GM18498 (cell line): ENCODE data around the gene TFF2.

Experiments
- ATAC-seq: cut with Tn5 transposase; IDR thresholded peaks from one replicate; pipeline ENCODE4 v1.9.1; 2021; ENCODE audit warnings: mild to moderate bottlenecking, moderate library complexity; ENCODE audit not compliant: unreplicated experiment

The TFF2 gene

DNA sequence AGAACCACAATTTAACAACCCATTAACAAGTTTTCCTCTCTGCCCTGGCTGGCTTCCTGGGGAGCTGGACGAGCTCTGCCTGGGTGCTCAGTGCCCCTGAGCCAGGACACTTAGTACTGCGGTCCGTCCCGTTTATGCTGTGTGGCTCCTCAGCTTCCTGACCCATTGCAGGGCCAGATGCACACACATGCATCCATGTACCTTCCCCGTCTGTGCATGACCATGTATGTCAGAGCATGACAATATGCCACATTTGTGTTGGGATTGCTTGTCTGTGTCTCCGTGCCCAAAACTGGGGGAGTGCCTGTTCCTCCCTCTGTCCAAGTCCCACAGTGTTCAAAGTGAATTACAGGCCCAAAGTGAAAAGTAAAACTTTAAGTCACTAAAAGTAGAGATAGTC is 25.9 kb downstream of the TFF2 start:
- no peak for ATAC-seq

DNA sequence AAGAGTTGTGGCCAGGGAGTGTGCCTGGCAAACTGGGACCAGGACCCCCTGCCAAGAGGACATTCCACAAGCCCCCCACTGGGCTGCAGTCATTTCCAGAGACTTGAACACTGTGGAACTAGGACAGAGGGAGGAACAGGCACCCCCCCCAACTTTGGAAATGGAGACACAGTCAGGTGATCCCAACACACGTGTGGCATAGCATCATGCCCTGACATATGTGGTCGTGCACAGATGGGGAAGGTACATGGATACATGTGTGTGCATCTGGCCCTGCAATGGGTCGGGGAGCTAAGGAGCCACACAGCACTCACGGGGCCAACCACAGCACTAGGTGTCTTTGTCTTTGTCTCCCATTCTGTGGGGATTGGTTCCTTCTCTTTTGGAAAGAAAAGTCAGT is 28.9 kb downstream of the TFF2 start:
- ATAC-seq = no peak

DNA sequence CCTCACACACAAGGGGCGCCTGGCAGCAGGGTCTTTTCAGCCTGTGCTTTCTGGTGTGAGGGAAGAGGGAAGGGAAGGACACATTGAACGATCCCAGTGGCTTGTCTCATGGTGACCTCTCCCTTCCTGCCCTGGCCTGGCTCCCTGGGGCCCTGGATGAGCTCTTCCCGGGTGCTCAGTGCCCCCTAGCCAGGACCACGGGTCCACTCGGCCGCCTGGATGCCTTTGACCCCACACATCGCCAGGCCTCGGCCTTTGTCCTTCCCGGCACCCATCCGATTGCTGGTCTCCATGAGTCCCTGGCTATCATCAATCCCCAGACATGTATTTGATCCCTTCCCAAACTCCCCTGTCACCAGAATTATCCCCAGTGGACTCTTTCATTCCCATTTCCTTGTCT is 29.6 kb downstream of the TFF2 start:
- ATAC-seq = no peak

DNA sequence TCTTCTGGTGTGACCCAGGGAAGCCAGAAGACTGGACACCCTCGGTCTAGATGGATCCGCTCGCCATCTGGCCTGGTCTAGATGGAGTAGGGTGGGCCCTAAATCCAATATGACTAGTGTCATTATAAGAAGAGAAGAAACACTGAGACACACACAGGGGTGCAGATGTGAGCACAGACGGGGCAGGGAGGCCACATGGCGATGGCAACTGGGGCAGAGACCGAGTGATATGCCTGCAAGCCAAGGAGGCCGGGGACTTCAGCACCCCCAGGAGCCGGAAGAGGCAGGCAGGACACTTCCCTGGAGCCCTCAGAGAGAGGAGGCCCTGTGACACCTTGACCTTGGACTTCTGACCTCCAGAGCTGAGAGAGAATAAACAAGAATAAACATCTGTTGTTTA is 30.0 kb downstream of the TFF2 start:
- ATAC-seq = no peak

DNA sequence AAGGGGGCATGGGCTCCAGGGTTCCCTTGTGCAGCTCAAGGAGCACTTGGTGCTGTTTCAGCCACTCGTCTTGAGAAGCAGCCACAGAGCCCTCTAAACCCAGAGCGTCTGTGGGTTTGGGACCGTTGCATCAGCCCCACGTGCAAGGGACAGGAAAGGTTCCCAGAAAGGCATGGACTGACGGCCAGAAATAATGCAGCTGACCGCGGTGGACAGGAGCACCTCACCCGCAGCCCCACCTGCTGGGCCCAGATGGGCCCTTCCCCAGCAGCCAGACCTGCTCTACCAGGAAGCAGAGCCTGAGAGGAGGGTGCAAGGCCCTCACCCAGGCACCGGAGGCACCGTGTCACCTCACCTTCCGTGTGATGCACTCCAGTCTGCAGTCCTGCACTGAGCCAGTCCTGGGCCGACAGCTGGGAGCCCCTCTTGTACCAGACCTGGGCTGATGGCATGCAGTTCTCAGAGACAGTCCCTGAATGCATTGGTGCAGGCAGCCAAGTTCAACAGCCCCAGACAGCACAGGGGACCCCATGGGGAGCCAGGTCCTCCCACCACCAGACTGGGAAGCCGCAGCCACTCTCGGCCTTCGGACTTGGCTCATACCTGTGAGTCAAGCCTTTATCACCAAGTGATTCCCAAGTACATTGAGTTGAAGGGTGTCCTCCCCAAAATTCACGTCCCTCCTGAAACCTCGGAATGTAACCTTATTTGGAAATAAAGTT is 30.8 kb downstream of the TFF2 start:
- ATAC-seq = no peak

DNA sequence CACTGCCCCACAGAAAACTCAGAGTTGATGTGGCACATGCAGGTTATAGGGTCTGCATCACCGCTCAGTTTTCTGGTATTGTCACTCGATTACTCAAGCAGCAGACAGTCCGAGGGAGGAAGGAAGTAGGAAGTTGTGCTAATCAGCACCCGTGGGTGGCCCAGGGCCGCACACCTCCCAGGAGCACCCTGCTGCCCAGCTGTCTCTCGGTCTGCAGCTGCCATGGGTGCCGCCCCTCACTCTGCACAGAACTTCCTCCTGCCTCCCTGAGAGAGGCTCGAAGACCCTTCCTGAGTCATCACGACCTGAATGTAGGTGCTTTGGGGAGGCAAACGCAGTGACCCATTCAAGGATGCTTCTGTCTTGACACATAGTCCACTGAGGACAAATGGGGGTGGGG is 31.4 kb downstream of the TFF2 start:
- peak; percentile 51 for ATAC-seq

DNA sequence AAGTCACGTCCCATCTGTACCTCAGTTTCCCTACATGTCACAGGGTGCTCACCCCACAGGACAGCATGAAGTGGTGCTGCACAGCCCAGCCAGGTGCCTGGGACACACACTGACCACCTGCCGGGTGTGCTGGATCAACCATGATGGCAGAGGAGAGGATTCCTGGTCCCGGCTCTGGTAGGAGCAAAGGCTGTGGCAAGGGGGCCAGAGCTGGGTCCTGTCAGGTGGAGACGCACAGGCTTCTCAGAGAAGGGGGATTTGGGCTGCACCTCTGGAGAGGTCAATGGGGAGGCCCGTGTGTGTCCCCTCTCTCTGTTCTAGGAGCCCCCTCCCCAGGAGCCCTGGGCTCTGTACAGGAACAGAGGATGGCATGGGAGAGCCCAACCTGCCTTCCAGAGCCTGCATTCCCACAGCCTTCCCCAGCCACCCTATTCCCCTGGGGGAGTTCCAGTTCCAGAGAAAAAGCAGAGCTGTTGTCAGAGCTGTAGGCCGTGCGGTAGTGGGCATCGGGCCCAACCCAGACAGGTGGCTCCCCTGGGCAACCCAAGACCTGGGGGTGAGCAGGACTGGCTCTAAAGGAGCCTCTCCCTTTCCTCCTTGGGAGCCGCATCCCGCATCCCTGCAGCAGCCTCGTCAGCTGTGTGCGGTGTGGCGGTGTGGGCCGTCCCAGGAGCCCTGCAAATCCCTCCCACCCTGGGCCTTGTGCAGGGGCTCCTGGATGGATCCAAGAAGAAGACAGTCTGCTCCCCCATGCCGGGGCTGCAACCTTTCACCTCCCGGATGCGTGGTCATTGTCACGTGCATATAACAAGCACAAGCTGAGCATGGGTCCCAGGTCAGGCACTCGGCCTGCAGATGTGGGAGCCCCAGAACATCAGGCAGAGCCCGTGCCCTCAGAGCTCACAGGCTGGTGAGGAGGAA is 32.7 kb downstream of the TFF2 start:
- ATAC-seq = no peak

DNA sequence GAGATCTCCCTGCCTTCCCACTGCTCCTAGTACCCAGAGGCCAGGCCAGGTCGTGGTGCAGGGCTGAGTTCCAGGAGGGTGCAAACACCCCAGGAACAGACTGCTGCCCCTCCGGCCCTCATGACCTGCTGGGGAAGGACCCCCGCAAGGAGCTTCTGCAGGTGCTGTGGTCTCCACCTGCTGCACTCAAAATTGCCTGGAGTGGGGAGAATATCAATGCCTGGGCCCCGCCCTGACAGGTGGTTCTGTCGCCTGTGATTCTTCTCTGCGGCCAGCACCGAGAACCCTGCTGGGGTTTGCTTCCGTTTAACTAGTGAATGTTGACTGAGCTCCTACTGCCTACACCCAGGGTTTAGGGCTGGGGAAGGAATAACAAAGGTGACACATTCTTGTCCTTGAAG is 33.5 kb downstream of the TFF2 start:
- no peak for ATAC-seq

DNA sequence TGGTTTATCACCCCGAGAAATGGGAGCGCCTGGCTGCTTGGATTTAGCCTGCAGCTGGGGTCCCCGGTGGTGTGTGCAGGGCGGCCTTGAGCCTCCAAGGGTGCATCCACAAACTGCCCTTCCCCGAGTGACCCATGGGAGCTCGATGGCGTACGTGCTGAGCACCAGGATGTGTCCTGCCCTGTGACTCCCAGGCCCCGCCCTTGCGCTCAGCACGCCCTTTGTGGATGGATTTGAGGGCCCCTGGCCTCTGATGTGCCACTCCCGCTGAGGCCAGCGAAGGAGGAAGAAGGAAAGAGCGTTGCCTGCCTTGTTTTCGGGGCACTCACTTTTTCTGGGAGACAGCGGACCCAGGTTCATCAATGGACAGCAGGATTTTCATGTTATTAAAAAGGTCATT is 33.9 kb downstream of the TFF2 start:
- ATAC-seq = no peak

DNA sequence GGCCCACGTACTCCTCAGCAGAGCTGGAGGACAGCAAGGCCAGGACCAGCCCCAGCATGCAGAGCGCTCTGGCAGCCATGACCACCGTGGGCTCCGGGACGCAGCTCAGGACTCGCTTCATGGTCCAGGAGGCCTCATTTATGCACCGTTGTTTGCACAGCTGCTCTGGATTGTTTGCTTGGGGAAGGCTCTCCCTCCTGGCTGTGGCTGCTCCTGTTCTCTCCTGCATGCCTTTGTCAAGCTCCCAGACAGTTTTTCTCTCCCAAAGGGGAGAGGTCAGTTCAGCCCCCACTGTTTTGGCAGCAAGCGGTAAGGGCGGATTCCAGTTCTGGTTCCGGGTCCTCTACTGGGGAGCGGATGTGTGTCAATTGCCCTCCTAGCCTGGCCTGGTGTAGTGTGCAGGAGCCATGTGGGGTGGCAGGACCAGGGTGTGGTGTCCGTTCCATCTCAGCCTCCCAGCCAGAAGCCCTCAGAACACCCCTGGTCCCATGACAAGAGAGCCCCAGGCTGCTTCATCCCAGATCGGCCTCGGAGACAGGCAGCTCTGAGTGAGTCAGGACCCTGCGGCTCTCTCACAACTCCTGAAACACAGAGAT is 35.4 kb downstream of the TFF2 start, which contains the start of gene TFF3:
TSS of gene TFF3 (minus strand) at position 114 of the 596 bp plus-strand sequence. CDS start at position 79, 35 bp downstream.
- ATAC-seq = no peak

DNA sequence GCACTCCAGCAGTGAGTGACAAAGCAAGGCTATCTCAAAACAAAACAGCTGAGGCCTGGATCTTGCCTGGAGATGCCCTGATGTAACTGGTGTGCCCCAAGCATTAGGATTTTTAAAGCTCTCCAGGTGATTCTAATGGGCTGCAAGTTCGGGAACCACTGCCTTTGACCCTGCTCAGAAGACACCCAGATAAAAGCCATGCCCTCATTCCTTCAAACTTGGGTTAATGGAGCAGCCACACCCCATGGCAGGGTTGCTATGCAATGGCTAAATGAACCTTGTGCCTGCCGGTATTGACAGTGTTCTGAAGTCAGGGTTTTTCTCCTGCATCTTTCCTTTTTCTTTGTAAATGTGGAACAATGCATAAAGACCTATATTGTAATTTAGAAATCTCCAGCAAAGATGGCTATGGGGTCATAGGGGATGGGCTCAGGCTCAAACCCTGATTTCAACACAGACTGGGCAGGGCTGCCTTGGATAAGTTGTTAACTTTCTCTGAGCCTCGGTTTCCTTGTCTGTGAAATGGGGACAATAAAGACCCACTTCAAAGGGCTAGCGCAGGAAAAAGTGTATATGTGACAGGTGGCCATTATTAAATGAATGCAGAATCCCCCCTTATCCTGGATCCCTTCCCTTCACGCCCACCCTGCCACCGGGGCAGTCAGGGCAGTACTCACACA is 36.0 kb downstream of the TFF2 start:
- no peak for ATAC-seq

DNA sequence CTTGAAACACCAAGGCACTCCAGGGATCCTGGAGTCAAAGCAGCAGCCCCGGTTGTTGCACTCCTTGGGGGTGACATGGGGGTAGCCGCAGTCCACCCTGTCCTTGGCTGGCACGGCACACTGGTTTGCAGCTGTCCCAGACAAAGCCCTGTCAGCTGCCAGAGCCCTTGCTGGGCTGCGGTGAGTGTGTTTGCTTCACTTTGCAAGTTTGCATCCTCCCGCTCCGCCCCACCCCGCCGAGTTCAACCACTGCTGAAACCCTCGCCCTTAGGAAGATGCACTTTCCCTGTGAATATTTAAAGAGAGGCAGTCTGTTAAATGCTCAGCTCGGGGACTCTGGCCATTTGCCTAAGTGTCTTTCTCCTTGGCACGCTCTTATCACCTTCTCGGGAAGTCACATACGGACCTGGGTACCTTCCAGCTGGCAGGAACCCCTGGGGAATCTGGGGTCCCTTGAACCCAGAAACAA is 37.3 kb downstream of the TFF2 start:
- no peak for ATAC-seq

DNA sequence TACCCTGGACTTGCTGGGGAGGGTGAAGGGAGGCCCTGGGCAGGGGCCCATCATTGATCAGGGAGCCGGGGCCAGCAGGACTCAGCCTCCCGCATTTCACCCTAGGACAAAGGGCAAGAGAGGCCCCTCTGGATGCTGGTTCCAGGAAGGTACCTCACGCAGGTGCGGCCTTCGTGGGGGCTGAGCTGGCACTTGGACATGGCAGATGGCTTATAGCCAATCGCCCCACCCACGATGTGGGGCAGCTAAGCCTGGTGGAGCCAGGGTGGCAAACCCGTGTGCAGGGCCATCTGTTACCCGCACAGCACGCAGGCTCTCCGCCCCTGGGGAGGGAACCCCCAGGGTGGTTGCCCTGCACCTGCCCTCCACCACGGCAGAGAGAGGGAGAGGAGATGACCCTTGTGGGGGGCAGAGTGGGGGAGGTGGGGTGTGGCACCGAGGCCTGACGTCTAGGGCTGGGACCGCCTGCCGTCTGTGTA is 38.1 kb downstream of the TFF2 start:
- no peak for ATAC-seq

DNA sequence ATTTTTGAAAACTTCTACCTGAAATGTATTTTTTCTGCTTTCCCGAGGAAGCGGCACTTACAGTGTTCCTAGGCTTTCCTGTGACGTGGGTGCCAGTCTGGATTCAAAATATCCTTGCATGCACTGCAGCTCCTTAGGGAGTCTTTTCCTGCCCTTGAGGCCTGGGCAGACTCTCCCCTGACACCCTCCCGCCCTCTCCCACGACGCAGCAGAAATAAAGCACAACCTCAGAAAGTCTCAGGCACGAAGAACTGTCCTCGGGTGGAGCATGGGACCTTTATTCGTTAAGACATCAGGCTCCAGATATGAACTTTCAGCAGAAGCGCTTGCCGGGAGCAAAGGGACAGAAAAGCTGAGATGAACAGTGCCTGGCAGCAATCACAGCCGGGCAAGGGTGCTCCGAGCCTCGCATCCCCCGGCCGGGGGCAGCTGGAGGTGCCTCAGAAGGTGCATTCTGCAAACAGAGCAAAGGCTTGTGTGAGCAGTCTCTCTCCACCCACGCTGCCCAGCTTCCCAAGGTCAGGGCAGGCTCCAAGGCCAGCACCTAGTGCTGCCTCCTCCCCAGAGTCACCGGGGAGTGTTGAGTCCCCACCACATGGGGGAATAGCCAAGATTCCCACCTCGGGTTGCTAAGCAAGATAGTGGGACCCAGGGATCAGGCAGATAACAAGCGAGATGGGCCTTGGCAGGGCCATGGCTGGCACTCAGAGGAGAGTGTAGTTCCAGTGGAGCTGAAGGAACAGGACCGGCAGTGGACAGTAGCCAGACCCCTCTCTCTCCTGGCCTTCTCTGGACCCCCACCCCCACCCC is 38.8 kb downstream of the TFF2 start:
- no peak for ATAC-seq

DNA sequence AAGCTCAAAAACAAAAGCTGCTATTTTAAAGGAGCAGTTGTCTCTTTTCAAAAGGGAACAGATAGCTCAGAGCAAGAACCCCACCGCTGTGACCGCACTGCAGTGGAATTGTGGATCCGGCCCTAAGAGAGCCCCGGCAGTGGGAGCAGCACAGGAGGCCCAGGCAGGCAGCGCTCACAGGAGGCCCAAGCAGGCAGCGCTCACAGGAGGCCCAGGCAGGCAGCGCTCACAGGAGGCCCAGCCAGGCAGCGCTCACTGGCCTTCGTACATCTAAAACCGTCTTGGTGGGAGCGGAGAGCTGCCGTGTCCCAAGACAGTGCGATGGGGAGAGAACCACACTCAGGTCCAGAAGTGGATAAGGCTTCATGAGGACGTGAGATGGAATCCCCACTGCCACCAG is 39.6 kb downstream of the TFF2 start:
- no peak for ATAC-seq

DNA sequence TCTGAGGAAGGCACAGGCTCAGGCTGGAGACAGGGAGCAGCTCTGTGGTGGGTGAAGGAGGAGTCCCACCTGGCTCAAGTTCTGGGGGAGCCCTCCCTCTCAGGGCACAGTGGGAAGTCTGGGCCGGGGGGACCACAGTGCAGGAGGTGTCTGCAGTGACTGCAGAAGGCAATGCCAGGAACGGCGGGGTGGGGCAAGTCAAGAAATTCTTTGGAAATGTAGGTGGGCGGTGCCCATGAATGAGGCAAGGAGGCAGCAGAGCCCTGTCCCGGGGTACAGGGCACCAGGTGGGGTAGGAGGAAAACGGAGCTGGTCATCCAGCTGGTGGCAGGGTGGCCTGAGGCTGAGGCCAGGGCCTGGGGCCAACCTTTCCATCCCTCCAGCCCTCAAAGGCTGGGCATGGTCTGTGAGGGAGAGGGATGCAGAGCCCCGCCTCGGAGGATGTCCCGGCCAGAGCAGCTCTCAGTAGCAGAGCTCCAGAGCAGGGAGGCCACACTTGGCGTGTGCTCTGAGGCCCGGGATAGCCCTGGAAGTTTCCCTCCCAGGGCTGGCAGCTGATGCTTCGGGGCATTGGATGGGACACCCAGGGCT is 40.3 kb downstream of the TFF2 start:
- no peak for ATAC-seq

DNA sequence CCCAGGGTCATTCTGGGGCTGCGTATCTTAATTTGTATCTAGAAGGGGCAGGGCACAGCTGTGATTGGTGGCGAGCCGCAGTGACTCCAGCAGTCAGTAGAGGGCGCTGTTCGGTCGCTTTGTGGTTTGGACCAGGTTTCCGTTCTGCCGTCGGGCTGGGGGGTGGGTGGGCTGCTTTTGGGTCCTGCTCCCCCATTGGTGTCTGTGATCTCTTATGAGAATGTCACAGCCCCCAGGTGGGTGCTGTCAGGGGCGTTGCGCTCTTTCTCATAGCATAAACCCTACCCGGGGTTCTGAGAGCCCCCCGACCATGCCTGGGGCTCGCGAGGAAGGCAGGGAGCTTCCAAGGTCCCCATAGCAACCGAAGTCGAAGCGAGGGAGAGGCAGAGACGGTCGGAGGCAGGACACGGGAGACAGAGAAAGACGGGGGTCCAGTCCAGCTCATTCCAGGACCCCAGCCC is 41.0 kb downstream of the TFF2 start:
- ATAC-seq = no peak

DNA sequence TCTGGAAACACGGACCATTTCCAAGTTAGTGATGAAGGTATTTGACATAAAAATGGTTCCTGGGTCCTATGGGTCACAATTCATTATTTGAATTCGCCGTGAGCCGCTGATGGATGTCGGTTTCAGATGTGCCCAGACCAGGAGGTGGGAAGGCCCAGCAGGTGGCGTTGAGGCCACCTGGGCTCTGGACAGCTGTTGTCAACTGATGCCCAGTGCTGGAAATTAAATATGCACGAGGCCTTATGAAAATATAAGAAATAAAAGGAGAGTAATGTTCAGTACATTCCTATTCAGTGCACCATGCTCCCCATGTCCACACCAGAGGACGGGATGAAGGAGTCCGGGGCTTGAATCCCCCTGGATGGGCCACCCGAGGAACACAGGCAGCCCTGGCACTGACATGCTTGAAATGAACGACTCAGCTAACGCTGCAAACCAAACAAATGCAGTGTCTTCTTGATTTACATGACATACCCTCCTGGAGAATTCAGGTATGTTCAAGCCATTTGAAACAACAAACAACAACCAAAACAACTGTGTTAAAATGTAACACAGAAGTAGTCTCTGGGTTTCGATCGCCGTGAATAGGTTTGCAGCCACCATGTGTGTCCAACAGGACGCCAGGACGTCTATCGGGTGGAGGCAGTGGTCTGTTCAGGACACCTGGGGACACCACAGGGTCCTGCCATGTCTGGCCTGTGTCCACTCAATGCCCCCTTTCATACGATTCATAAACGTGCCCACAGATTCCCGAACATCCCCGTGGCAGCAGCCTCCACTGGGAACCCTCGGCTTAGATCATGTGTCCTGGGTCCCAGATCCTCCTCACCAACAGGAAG is 41.7 kb downstream of the TFF2 start:
- ATAC-seq = no peak
